ENCODE measurements around the gene ABCB6.
"Not testable (repeated sequence)": the region's sequence is repeated elsewhere in the genome, so short reads cannot be mapped to it uniquely, and the experiment has no call there.

ABCB6 gene

DNA sequence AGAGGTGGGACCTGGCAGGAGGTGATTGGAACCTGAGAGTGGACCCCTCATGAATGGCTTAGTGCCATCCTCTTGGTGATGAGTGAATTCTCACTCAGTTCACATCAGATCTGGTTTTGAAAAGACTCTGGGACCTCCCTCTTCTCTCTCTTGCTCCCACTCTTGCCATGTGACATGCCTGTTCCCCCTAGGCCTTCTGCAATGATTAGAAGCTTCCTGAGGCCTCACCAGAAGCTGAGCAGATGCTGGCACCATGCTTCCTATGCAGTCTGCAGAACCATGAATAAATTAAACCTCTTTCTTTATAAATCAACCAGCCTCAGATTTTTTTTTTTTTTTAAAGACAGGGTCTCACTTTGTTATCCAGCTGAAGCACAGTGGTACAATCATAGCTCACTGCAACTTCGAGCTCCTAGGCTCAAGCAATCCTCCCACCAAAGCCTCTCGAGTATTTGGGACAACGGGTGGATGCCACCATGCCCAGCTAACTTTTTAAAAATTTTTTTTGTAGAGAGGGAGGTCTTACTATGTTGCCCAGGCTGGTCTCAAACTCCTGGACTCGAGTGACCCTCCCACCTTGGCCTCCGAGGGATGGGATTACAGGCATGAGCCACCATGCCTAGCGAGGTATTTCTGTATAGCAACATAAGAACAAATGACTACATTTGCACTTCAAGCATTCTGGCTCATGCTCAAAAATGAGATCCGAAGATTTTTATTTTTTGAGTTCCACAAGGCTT is 14.2 kb downstream of the ABCB6 start:
- DNase-seq (ENCODE audit: low read depth), result no peak
- in situ Hi-C loops (cut with HindIII; ENCODE audit: low sequenced_read_pairs), result no loop called here
- TF ChIP-seq, protein P1, sequence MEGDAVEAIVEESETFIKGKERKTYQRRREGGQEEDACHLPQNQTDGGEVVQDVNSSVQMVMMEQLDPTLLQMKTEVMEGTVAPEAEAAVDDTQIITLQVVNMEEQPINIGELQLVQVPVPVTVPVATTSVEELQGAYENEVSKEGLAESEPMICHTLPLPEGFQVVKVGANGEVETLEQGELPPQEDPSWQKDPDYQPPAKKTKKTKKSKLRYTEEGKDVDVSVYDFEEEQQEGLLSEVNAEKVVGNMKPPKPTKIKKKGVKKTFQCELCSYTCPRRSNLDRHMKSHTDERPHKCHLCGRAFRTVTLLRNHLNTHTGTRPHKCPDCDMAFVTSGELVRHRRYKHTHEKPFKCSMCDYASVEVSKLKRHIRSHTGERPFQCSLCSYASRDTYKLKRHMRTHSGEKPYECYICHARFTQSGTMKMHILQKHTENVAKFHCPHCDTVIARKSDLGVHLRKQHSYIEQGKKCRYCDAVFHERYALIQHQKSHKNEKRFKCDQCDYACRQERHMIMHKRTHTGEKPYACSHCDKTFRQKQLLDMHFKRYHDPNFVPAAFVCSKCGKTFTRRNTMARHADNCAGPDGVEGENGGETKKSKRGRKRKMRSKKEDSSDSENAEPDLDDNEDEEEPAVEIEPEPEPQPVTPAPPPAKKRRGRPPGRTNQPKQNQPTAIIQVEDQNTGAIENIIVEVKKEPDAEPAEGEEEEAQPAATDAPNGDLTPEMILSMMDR (IDR thresholded peaks at IDR 0.05; ENCODE audit: low read depth, low read length, missing control alignments), result no peak
- H3K4me3 ChIP-seq (ENCODE audit: low read depth, low read length), result no peak overlapping the region

DNA sequence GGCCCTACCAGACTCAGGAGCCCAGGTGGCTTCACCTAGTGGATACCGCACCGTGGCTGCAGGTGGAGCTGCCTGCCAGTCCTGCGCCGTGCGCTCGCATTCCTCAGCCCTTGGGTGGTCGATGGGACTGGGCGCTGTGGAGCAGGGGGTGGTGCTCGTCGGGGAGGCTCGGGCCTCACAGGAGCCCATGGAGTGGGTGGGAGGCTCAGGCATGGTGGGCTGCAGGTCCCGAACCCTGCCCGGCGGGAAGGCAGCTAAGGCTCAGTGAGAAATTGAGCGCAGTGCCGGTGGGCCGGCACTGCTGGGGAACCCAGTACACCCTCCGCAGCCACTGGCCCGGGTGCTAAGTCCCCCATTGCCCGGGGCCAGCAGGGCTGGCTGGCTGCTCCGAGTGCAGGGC is 17.4 kb downstream of the ABCB6 start:
- H3K4me3 ChIP-seq (ENCODE audit: low read depth, low read length); DNase-seq (ENCODE audit: low read depth); in situ Hi-C loops (cut with HindIII; ENCODE audit: low sequenced_read_pairs): not testable (repeated sequence)

DNA sequence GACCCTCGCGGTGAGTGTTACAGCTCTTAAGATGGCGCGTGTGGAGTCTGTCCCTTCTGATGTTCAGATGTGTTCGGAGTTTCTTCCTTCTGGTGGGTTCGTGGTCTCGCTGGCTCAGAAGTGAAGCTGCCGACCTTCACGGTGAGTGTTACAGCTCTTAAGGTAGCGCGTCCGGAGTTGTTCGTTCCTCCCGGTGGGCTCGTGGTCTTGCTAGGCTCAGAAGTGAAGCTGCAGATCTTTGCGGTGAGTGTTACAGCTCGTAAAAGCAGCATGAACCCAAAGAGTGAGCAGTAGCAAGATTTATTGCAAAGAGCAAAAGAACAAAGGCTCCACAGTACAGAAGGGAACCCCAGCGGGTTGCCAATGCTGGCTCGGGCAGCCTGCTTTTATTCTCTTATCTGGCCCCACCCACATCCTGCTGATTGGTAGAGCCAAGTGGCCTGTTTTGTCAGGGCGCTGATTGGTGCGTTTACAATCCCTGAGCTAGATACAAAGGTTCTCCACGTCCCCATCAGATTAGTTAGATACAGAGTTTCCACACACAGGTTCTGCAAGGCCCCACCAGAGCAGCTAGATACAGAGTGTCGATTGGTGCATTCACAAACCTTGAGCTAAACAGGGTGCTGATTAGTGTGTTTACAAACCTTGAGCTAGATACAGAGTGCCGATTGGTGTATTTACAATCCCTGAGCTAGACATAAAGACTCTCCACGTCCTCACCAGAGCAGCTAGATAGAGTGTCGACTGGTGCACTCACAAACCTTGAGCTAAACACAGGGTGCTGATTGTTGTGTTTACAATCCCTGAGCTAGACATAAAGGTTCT is 18.0 kb downstream of the ABCB6 start:
- in situ Hi-C loops (cut with HindIII; ENCODE audit: low sequenced_read_pairs); DNase-seq (ENCODE audit: low read depth); H3K4me3 ChIP-seq (ENCODE audit: low read depth, low read length): not testable (repeated sequence)

DNA sequence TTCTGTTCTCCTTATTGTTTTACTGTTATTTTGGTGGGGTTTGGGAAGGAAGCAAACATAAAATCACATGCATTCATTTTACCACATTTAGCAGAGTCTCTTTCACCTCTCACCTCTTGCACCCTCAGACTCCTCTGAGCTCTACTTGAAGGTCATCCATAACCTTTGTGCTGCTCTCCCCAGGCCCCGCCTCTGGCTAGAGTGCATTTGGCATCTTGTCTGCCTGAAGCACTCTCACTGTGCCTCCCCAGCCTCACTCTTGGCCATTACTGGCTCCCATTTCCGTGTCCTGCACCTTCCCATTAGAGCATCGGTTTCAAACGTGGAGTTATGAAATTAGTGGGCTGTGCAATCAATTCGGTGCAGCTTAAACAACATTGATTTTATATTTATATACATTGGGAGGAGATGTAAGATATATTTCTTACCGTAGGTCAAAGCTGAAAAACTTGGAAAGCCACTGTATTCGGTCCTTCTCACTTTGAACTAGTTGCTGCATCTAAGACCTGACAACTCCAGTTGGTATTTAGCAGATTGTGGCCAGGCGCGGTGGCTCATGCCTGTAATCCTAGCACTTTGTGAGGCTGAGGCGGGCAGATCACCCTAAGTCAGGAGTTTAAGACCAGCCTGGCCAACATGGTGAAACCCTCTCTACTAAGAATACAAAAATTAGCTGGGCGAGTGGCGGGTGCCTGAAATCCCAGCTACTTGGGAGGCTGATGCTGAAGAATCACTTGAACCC is 19.1 kb downstream of the ABCB6 start:
- in situ Hi-C loops (cut with HindIII; ENCODE audit: low sequenced_read_pairs), result no loop called here

DNA sequence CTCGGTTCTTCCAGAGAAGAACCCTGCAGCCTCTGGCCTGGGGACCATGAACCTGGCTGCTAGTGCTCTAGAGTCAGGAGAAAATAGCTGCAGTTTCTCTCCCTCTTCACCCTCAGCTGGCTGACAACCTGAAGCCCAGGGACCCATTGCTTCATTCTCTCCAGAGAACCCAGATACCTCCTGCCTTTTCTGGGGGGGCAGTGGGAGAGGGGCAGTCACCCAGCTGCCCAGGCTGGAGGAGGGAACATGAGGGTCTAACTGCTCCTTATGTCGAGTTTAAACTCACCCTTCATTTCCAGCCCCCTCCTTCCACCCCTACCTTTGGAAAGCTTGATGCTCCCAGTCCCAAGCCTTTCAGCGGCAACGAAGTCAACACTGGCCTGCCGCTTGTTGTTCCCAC is 19.8 kb downstream of the ABCB6 start:
- TF ChIP-seq, protein P1 (IDR thresholded peaks at IDR 0.05; ENCODE audit: low read depth, low read length, missing control alignments), result no peak
- no peak for DNase-seq (ENCODE audit: low read depth)
- H3K4me3 ChIP-seq (ENCODE audit: low read depth, low read length), result no peak overlapping the region
- in situ Hi-C loops (cut with HindIII; ENCODE audit: low sequenced_read_pairs), result no loop called here

More for the DNA sequence above, 19.1 kb downstream of the ABCB6 start:
- TF ChIP-seq, protein P1 (IDR thresholded peaks at IDR 0.05; ENCODE audit: low read depth, low read length, missing control alignments), result no peak
- no peak for DNase-seq (ENCODE audit: low read depth)
- no peak overlapping the region for H3K4me3 ChIP-seq (ENCODE audit: low read depth, low read length)

DNA sequence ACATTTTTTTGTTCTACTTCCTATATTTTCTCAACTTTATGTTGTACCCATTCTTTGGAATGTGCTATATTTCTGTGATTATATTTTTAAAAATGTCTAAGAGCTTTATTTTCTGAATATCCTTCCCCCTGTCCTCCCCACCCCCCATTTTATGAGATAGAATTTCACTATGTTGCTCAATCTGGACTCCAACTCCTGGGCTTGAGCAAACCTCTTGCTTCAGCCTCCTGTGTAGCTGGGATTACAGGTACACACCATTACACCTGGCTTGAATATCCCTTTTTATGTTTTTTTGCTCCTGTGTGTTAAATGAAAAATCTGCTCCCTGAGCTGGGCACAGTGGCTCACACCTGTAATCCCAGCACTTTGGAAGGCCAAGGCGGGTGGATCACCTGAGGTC is 21.4 kb downstream of the ABCB6 start:
- in situ Hi-C loops (cut with HindIII; ENCODE audit: low sequenced_read_pairs), result no loop called here
- H3K4me3 ChIP-seq (ENCODE audit: low read depth, low read length), result no peak overlapping the region

More for the DNA sequence above, 21.4 kb downstream of the ABCB6 start:
- TF ChIP-seq, protein P1 (IDR thresholded peaks at IDR 0.05; ENCODE audit: low read depth, low read length, missing control alignments), result no peak
- DNase-seq (ENCODE audit: low read depth), result no peak

Measured in astrocyte of the cerebellum (primary cell).